Glomerular endothelial cell (primary cell): ENCODE results near the gene DRC3. TPM values are rescaled to one million over a fixed set of nuclear protein-coding genes. Genes with fewer than 3 reads are reported as not detected.
"Not testable (repeated sequence)": the region's sequence is repeated elsewhere in the genome, so short reads cannot be mapped to it uniquely, and the experiment has no call there.

Source experiments
- DNase-seq: peaks from one replicate; pipeline ENCODE4 v3.0.0-alpha.2; 2011; ENCODE audit warnings: low read depth, low spot score; ENCODE audit errors: extremely low read depth
- total RNA-seq: library from RNA; depleted of rRNA; stranded (reverse); fragments of >200 nt; gene quantifications from 2 replicates; pipeline ENCODE4 v1.2.3, GENCODE V29; 2015

Gene DRC3, protein sequence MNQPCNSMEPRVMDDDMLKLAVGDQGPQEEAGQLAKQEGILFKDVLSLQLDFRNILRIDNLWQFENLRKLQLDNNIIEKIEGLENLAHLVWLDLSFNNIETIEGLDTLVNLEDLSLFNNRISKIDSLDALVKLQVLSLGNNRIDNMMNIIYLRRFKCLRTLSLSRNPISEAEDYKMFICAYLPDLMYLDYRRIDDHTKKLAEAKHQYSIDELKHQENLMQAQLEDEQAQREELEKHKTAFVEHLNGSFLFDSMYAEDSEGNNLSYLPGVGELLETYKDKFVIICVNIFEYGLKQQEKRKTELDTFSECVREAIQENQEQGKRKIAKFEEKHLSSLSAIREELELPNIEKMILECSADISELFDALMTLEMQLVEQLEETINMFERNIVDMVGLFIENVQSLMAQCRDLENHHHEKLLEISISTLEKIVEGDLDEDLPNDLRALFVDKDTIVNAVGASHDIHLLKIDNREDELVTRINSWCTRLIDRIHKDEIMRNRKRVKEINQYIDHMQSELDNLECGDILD
- total RNA-seq = 0.34 and 0.47 TPM in 2 replicates

DNA sequence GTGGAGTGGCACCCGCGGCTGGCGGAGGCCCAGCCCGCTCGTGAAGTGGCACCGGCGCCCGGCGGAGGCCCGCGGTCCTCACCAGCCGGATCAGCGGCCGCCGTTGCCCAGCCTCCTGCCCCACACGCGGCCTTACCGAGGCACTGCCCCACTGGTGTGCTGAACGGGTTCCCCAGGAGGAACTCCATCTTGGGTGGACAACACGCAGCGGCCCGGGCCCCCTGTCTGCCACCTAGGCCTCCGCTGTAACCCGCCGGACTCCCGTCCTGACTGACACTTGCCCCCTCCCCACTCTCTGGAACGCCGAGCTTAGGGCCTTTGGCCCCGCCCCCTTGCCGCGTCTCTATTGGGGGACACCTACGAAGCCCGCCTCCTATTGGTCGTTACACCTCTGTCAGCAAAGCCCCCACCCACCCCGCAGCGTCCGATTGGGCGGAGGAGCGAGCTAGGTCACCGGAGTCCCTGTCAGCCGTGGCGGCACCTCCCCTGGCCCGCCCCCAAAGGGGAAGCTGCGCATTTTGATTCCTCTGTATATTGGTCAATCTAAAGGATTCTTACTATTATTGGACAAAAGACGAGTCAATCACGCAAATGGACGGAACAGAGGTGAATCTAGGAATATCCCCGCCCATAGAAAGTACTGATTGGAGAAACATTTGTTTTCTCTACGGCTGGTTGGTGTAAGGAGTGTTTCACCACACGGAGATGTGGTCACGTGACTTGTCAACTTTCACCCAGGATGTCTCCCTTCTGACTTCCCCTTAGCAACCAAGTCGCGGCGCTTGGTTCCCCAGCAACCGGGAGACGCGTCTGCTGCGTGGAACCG, at the start of gene DRC3, which contains the start of gene TOM1L2:
Gene DRC3, plus strand, starts transcription at position 737 of the 826 bp plus-strand sequence. CDS start 4,737 bp downstream, outside the sequence.
Gene TOM1L2, minus strand, starts transcription at position 275 of the 826 bp plus-strand sequence. Its CDS starts 87 bp downstream, at position 188.
- peak; percentile 100 for DNase-seq

DNA sequence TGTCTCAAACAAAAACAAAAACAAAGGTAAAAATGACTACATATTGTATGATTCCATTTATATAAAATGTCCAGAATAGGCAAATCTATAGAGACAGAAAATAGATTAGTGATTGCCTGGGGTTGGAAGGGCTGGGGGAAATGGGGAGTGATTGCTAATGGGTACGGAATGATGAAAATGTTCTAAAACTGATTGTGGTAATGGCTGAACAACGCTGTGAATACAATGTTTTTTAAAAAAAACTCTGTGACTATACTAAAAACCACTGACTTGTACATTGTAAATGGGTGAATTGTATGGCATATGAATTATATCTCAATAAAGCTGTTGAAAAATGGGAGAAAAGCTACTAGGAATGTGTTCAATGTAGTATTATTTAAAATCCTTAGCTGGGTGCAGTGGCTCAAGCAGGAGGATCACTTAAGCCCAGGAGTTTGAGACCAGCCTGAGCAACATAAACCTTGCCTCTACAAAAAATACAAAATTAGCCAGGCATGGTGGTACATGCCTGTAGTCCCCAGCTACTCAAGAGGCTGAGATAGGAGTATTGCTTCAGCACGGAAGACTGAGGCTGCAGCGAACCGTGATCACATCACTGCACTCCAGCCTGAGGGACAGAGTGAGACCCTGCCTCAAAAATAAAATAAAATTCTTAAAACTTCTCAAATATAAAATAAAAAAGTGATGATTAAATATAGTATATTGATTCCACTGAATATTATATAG, 48.4 kb upstream of the DRC3 start:
- no peak for DNase-seq

DNA sequence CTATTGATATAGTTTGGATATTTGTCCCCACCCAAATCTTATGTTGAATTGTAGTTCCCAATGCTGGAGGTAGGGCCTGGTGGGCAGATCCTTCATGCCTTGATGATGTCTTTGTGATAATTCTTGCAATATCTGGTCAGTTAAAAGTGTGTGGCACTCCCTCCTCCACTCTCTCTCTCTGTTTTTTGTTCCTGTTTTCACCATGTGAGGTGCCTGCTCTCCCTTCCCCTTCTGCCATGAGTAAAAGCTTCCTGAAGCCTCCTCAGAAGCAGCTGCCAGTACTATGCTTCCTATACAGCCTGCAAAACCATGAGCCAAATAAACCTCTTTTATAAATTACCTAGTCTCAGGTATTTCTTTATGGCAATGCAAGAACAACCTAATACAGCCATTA, 47.8 kb upstream of the DRC3 start:
- DNase-seq = no peak

DNA sequence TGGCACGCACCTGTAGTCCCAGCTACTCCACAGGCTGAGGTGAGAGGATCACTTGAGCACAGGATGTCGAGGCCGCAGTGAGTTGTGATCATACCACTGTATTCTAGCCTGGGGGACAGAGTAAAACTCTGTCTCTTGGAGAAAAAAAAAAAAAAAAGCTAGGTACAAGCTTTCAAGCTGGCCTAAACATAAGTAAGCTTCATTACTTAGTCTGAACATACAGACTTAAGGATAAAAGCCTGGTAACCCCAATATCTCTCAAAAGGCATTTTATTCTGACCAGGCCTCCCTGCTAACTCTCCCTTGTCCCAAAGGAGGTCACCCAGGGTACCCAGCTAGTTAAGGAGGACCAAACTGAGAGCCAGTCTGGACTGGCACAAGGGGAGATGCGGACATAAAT, 46.6 kb upstream of the DRC3 start:
- DNase-seq = no peak

DNA sequence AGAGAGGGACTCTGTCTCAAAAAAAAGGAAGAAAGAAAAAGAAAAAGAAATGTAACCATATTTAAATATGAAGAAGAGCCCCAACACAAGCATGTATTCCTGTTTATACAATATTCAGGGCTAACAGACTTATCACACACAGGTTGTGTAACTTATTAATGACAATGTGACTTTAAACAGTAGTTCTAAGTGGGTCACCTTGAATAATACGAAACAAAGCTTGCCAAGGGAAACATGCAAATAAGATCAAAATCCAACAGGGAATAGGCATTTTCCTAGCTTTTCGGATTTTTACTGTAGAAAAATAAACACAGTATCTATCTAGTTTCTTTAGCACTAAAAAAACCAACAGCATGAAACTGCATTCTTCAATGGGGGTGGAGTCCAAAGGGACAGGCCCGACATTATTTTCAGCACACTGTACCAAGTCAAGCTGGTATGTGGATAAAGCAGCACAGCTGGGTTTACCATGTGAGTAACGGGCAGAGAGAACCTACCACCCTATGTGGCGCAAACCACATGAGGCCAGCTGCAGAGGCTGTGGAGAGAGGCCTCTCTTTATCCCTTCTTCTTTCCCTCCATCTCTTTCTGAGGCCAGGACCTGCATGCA, 45.7 kb upstream of the DRC3 start:
- DNase-seq = no peak

DNA sequence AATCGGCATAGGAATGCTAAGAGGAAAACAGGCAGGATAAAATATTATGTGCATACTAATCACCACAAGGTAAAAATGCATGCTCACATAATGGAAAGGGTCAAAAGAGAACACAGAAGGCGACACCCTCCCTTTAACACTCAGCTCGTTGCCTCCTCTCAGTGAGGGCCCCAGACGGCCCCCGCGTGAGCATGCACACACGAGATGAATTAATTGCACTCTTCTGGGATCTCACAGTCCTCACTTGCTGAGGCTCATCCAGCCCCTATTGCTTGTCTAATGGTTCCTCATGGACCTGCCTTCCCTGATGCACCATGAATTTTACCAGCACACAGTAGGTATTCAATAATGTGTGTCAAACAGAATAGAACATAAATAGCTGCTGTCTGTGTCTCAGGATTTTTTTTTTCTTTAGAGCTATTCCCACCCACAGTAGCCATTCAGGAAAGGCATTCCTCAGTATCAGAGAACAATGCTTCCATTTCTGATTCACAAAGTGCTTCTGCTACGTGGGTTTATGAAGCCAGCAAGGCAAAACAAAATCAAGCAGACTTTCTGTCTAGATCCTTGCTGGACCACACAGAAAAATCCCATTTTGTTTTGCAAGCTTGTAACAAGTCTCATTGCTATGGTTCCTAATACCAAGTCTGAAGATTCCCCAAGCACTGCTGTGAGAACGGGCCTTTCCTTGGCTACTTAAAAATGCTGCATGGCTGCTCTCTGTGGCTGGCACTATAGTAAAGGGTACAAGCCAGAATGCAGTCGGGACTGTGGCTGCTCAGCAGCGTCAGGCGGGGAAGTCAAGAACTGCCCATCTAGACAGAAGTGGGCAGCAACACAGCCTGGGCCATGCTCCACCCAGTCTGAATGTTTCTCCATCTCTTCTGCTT, 44.0 kb upstream of the DRC3 start:
- DNase-seq = no peak

DNA sequence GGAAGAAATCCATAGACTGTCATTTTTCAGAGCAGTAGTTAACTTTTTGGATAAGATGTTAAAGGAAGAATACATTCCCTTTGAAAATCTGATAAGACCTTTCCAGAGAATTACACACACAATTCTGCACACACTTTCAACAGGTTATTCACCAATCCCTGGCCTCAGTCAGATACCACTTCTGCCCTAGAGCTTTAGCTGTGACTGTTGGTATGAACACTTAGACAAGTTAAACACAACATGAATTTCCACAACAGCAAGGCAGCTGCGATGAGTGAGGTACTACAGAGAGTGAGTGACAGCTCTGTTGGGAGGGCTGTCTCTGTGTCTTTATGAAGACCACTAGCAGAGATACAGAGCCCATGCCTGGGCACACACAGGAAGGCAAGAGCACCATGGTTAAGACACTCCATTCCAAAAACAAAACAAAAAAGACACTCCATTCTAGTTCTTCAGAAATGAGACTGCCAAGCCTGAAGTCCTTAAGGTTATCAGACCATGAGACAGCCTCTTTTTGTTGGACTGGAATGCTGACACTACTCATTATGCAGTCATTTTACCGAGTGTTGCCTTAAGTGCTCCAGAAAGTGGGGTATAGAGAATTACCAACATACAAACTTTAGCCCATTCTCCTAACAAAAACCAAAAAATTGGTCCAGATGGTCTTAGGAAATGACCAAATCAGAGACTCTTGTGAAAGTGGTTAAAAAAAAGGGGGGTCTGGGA, 42.8 kb upstream of the DRC3 start:
- no peak for DNase-seq

DNA sequence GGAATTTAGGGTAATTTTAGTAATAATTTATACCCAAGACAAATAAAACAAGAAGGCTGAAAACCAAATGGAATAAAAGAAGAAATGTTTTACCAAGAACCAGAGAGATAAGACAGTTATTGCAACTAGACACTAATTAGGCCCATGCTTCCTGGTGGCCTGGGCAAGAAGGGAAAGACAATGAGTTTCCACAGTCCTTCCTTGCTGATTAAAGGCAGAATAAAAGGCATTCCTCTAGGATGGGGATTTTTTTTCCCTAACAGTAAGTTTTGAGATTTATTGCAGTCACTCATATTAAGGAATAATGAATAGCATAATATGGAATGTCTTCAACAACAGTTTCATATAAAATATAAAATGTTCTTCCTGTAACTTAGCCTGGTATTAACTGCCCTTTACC, 42.0 kb upstream of the DRC3 start:
- no peak for DNase-seq

DNA sequence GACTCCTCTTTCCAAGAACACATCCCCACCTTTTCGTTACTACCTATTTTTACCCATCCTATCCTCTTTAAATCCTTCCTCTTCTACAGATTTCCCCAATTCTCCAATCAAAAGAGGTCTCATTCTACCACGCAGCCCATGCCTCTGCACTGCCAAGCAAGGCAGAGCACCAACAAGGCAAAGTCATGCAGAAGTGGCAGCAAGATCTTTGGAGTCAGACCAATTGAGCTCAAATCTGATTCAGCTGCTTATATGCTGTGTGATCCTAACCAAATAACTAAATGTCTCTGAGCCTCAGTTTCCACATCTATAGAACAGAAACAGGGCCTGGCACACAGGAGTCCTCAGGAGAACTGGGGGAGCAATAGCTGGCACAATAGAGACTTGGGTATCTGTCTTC, 41.5 kb upstream of the DRC3 start:
- DNase-seq = no peak

DNA sequence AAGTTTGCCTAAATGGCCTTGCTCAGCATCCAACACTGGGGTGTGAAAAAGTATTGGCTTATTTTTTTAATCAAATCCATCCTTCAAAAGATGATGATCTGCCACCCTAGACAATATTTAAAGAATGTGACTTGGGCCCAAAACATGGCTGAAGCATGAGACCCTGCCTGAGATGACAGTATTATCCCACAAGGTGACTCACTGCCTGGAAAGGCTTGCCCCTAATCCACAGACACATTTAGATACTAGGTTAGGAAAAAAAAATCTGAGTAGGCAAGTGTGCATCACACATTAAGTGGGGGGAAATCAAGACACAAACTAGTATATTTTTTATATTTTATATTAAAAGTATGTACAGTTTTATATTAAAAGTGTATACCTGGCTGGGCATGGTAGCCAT, 38.9 kb upstream of the DRC3 start:
- DNase-seq = no peak

DNA sequence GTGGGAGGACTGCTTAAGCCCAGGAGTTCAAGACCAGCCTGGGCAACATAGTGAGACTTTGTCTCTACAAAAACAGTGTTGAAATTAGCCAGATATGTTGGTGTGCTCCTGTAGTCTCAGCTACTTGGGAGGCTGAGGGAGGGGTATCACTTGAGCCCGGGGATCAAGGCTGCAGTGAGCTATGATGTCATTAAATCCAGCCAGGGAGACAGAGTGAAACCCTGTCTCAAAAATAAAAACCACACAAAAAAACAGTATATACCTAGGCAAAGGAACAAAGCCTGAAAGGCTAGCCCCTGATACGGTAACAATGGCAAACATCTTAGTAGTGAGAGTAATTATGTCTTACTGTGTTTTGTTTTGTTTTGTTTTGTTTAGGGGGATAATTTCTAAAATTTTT, 38.4 kb upstream of the DRC3 start:
- DNase-seq = no peak

DNA sequence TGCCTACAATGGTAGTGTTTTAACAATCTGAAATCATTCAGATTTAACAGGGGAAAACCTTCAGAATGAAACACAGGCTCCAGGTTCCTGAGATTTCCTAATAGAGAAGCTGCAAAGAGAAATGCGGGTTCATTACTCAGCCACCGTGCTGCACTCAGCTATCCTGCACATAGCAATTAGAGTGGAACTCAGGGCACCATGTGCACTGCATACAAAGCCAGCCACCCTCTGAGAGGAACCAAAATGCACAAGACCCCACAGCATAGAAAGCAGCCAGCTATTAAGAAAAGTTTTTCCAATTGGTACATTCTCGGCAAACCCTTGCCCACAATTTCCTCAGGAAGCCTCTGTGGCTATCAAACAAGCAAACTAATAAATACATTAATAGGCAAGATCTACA, 37.9 kb upstream of the DRC3 start:
- no peak for DNase-seq

DNA sequence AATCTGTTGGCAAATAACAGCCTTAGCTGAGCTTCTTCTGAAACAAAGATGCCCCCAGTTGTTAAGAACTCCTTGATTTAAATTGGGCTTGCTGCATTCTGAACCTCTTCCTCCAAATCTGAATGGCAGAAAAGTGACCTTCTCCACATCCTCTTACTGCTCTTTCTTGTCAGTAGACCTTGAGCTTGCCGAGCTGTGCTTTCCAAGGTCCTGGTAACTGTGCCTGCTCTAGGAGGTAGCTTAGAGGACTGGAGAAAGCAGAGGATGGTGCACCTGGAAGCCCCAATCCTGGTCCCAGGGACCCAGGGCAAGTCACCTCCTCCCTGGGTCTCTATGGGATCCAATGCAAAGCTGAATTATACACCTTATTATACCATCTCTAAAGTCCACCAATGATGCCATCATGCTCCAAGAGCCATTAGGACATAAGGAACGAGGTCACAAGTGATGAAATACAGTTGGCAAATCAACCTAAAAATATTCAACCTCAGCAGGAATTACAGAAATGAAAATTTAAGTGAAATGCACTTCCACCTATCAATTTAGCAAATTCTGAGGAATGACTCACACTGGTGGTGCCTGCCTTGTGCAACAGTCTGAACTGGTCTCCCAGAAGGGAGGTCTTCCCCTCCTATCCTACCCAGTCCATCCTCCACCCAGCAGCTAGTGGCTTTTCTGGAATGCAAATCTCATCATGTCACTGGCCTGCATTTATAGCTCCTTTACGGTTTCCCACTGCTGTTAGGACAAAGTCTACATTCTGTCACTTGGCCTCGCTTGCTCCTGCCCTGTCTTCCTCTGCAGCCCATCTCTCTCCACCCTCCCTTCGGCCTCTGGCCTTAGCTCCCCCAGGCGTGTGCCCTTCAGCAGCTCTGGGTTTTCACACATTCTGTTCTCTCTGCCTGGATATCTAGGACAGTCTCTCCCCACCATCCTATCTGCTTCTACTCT, 37.1 kb upstream of the DRC3 start:
- no peak for DNase-seq

DNA sequence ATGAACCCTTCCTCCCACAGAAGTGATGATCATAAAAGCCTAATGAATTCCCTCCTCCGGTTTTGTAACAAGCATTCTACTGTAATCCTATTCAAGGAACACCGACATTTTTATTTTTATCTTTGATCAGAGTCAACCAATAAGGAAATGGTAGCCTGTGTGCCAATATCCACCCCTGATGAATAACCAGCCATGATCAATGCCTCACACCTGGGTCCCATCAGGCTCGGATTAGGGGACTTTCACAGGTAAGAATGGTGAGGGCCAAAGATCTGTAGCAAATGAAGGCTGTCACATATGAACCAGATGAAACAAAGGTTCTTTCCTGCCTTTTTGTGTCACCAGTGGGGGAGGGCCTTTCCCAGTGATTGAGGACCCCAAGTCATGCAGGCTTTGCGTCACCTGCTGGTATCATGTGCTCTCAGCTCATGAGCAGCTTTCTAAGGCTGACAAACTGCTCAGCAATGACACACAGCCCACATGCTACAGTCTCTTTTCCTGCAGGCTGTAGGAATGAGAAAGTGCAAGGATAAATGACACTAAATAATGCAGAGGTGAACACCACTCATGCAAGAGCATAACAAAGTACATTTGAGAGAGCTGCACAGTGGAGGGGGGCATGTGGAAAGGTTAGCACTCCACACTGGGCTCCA, 35.3 kb upstream of the DRC3 start:
- DNase-seq = no peak

DNA sequence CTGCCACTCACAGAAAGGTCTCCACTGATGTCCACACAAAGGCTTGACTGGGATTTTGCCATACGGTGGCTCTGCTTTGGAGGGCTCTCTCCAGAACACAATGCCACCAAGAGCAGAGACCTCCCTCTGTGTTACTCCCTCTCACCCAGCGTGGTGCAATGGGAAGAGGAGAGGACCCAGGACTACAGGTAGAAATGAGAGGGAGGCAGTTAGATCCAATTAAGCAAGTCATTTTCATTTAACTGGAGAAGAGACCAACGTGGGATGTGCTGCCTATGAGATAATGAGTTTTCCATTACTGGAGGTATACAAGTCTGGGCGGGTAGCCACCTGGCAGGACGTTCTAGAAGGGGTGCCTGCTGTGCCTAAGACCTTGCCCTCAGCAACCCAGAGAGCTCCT, 34.7 kb upstream of the DRC3 start:
- DNase-seq = no peak

DNA sequence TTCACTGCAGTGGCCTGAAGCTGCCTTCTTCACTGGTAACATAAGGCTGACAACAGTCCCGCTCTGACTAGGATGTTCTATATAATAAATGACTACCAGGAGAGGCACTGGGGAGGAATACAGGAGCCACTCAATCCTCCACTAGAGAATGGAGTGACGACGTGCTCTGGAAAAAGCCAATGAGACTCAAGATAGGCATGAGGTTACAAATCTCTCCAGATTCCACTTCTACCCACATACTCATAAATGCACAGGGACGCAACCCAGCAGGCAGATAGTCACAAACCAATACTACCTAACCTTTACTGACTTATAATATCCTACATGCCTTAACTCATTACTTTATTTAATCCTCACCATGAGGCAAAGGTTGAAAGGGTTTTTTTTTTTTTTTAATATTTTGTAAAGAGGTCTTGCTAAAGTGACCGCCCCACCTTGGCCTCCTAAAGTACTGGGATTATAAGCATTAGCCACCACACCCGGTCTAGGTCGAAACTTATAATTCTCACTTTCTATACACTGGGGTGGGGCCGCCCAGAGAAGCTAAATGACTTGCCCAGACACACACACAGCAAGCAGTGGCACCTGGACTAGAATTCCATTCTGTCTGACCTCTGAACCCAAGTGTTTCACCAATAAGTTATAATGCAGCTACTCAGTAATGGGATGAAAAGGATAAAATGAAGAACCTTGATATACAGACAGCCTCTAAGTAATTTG, 34.1 kb upstream of the DRC3 start:
- no peak for DNase-seq

DNA sequence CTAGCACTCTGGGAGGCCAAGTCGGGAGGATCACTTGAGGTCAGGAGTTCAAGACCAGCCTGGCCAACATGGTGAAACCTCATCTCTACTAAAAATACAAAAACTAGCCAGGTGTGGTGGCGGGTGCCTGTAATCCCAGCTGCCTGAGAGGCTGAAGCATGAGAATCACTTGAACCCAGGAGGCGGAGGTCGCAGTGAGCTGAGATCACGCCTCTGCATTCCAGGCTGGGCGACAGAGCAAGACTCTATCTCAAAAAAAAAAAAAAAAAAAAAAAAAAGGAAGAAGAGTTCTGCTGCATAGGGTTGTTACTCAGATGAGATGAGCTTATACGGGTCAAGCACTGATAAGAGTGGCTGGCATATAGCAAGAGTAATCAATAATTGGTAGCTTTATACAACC, 32.7 kb upstream of the DRC3 start:
- not testable (repeated sequence) for DNase-seq
